Ascending aorta (tissue), 2 donors: ENCODE measurements around the gene TMCC2. TPM values are rescaled to one million over a fixed set of nuclear protein-coding genes. Genes with fewer than 3 reads are reported as not detected.

Source experiments
- DNase-seq, 2 donors: peaks; one replicate each; pipeline ENCODE4 v3.0.0-alpha.2; 2019; ENCODE audit warnings: low spot score in 2 of 2
- H3K27ac ChIP-seq, 2 donors: fragments of 200-600 bp; sonication (generic); one replicate each; pipeline ENCODE4 v1.5.1; 2016 to 2017; ENCODE audit warnings: mild to moderate bottlenecking in 1 of 2
- H3K27me3 ChIP-seq: fragments of 200-600 bp; sonication (generic); one replicate; pipeline ENCODE4 v1.5.1; 2017
- H3K36me3 ChIP-seq, 2 donors: fragments of 200-600 bp; sonication (generic); one replicate each; pipeline ENCODE4 v1.5.1; 2016
- H3K4me1 ChIP-seq, 2 donors: fragments of 200-600 bp; sonication (generic); one replicate each; pipeline ENCODE4 v1.5.1; 2016 to 2017; ENCODE audit warnings: mild to moderate bottlenecking in 1 of 2
- H3K4me3 ChIP-seq, 2 donors: fragments of 200-600 bp; sonication (generic); one replicate each; pipeline ENCODE4 v1.5.1; 2016 to 2017; ENCODE audit warnings: mild to moderate bottlenecking in 1 of 2
- H3K9me3 ChIP-seq, 2 donors: fragments of 200-600 bp; sonication (generic); one replicate each; pipeline ENCODE4 v1.5.1; 2016
- intact Hi-C: fragments of 100-400 bp; cut with DNase I; formaldehyde crosslinking; loops from one replicate; pipeline ENCODE4 v1.15.1; 2023
- total RNA-seq: library from RNA; depleted of rRNA; stranded (reverse); fragments of >200 nt; gene quantifications from one replicate; pipeline ENCODE4 v1.1.0, GENCODE V29; 2016
- TF ChIP-seq, protein P1 (sequence below), 3 experiments: fragments of 200-600 bp in 2 of 3; fragments of 450-650 bp in 1 of 3; sonication (generic) in 2 of 3; IDR thresholded peaks; one replicate each; pipeline ENCODE4 v1.5.1; 2016 to 2019; ENCODE audit warnings: antibody characterized with exemption in 3 of 3, mild to moderate bottlenecking in 1 of 3, moderate library complexity in 1 of 3

TMCC2 gene
- total RNA-seq, 1 donor from 2014 or later = 5.2 TPM

DNA sequence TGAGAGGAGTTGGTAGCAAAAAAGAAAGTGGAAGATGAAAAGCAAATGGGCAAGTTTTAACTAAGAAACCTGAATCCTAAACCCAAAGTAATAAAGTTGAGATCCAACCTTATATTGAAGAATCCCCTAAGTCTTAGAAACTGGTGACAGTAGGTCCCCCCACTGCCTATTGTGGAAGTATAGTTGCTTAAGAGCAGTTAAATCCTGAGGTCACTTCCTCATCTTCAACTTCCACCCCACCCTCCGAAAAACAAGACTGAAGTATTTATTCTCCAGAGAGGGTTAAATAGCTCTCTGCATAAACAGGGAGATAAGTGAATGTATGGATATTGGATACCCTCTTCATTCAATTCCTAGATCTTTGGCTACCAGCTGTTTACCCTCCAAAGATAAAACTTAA, 13.0 kb upstream of the TMCC2 start:
- TF ChIP-seq, protein P1, sequence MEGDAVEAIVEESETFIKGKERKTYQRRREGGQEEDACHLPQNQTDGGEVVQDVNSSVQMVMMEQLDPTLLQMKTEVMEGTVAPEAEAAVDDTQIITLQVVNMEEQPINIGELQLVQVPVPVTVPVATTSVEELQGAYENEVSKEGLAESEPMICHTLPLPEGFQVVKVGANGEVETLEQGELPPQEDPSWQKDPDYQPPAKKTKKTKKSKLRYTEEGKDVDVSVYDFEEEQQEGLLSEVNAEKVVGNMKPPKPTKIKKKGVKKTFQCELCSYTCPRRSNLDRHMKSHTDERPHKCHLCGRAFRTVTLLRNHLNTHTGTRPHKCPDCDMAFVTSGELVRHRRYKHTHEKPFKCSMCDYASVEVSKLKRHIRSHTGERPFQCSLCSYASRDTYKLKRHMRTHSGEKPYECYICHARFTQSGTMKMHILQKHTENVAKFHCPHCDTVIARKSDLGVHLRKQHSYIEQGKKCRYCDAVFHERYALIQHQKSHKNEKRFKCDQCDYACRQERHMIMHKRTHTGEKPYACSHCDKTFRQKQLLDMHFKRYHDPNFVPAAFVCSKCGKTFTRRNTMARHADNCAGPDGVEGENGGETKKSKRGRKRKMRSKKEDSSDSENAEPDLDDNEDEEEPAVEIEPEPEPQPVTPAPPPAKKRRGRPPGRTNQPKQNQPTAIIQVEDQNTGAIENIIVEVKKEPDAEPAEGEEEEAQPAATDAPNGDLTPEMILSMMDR (IDR thresholded peaks at IDR 0.05) = no peak
- DNase-seq = no peak
- no peak overlapping the region for H3K4me3 ChIP-seq
- H3K4me1 ChIP-seq = peaks cover 4 to 8% of the 10 kb centered on the region in 2 donors
- no peaks in the 10 kb centered on the region for H3K9me3 ChIP-seq
- H3K27me3 ChIP-seq = no peaks in the 10 kb centered on the region
- no peaks in the 10 kb centered on the region for H3K36me3 ChIP-seq
- no peak overlapping the region for H3K27ac ChIP-seq
- intact Hi-C loops = loop anchor here (5.0 kb wide), 1 partner anchor 43 kb away; no protein-coding TSS in a partner anchor

DNA sequence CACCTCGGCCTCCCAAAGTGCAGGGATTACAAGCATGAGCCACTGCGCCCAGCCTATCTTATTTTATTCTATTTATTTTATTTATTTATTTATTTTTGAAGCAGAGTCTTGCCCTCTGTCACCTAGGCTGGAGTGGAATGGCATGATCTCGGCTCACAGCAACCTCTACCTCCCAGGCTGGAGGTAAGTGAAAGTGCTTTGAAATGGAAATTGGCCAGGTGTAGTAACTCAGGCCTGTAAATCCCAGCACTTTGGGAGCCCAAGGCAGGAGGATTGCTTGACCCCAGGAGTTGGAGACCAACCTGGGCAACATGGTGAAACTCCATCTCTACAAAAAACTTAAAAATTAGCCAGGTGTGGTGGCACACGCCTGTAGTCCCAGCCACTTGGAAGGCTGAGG, 11.2 kb upstream of the TMCC2 start:
- Histone ChIP-seq H3K4me3 (no peak overlapping the region), H3K9me3 (no peaks in the 10 kb centered on the region), H3K36me3 (no peaks in the 10 kb centered on the region), H3K27ac (no peak overlapping the region), H3K27me3 (no peaks in the 10 kb centered on the region), H3K4me1 (no peaks in the 10 kb centered on the region)
- TF ChIP-seq, protein P1 (IDR thresholded peaks at IDR 0.05) = no peak
- no peak for DNase-seq
- intact Hi-C loops = no loop called here

DNA sequence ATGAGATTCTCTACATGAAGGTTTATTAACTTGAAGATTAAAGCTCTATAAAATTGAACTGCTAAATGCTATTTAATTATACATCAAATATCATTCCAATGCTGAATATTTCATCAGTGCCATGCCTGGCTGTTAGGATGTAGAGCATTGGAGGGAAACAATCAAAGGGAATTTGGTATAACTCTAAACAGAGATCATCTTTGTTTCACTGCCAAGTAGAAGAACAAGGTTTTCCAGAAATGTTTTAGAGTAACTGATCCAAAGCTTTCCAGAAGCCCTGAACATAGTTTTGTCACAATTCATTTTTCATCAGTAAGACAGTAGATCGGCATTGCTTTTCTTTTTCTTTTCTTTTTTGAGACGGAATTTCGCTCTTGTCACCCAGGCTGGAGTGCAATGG, 10.3 kb upstream of the TMCC2 start:
- H3K9me3 ChIP-seq = no peaks in the 10 kb centered on the region
- H3K27ac ChIP-seq = no peak overlapping the region
- H3K36me3 ChIP-seq = no peaks in the 10 kb centered on the region
- intact Hi-C loops = no loop called here
- no peak for DNase-seq
- no peak overlapping the region for H3K4me3 ChIP-seq
- no peaks in the 10 kb centered on the region for H3K4me1 ChIP-seq
- H3K27me3 ChIP-seq = no peaks in the 10 kb centered on the region
- TF ChIP-seq, protein P1 (IDR thresholded peaks at IDR 0.05) = no peak

DNA sequence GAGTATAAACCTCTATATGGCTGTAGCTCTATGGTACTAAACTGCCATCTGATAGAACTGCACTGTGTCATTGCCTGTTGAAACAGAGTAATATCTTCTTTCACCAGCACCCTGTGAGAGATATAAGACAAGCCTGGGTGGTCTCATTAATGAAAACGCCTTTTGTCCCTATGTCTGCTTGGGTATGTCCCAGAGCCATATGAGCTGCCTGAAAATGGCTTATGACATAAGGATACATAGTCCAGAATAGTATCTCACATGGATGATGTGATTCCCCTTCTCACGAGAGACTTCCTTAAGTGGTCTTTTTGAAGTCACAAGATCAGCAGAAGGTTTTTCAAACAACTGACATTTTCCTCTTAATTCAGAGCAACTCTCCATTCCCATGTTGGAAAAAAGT, 7.3 kb upstream of the TMCC2 start:
- TF ChIP-seq, protein P1 (IDR thresholded peaks at IDR 0.05) = no peak
- H3K27ac ChIP-seq = no peak overlapping the region
- H3K9me3 ChIP-seq = no peaks in the 10 kb centered on the region
- no peaks in the 10 kb centered on the region for H3K4me1 ChIP-seq
- DNase-seq = no peak
- H3K36me3 ChIP-seq = no peaks in the 10 kb centered on the region
- no peaks in the 10 kb centered on the region for H3K27me3 ChIP-seq
- no peak overlapping the region for H3K4me3 ChIP-seq
- intact Hi-C loops = no loop called here

DNA sequence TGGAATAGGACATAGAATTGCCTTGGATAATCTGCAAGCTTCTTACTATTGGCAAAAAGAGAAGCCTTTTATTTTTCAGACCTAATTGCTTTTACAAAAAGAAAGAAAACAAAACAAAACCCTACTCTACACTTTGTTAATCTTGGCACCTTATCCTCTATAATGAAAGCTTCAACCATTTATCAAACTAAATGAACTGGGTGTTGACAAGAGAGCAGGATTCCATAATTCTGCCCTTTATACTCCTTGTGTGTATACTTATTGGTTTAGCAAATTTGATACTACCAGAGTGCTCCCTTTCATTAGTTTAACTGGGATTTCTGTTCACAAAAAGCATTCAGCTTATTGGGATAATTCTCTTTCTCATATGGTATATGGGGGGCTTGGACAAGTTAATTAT, 3.0 kb upstream of the TMCC2 start:
- Histone ChIP-seq H3K27ac (no peak overlapping the region), H3K4me3 (no peak overlapping the region), H3K27me3 (no peaks in the 10 kb centered on the region), H3K9me3 (no peaks in the 10 kb centered on the region), H3K4me1 (peaks cover 0 to 14% of the 10 kb centered on the region in 2 donors), H3K36me3 (no peaks in the 10 kb centered on the region)
- TF ChIP-seq, protein P1 (IDR thresholded peaks at IDR 0.05) = no peak
- DNase-seq = no peak
- intact Hi-C loops = no loop called here
